Measurements from ENCODE around the gene ELAVL3. TPM values are rescaled to one million over a fixed set of nuclear protein-coding genes. Genes with fewer than 3 reads are reported as not detected.
"Not testable (repeated sequence)": the region's sequence is repeated elsewhere in the genome, so short reads cannot be mapped to it uniquely, and the experiment has no call there.

The ELAVL3 gene
- total and polyA plus RNA-seq, 8 donors = 0.08 to 0.16 (median 0.15) TPM; not detected in 5

GRCh38 chr19:11465600-11465999, 15.2 kb downstream of the ELAVL3 start:
- intact Hi-C loops (cut with DNase I) = no loop called here
- no peak overlapping the region for H3K4me3 ChIP-seq
- no peak for TF ChIP-seq CTCF (IDR thresholded peaks at IDR 0.05)
- DNase-seq (no peak), ATAC-seq (no peak), FAIRE-seq (no peak)
- H3K27me3 ChIP-seq = no peaks in the 10 kb centered on the region
- H3K27ac ChIP-seq = no peak overlapping the region
- no peaks in the 10 kb centered on the region for H3K9me3 ChIP-seq
- 32 to 37% methylated on average over 8 of the region's 8 CpGs for WGBS, 2 donors
- no peaks in the 10 kb centered on the region for H3K36me3 ChIP-seq
- H3K4me1 ChIP-seq = no peaks in the 10 kb centered on the region

GRCh38 chr19:11464333-11465265, 16.2 kb downstream of the ELAVL3 start:
- Histone ChIP-seq H3K36me3 (no peaks in the 10 kb centered on the region), H3K27ac (no peak overlapping the region), H3K4me3 (no peak overlapping the region), H3K4me1 (no peaks in the 10 kb centered on the region), H3K27me3 (no peaks in the 10 kb centered on the region), H3K9me3 (no peaks in the 10 kb centered on the region)
- no peak for ATAC-seq
- TF ChIP-seq CTCF (IDR thresholded peaks at IDR 0.05) = no peak
- no peak for DNase-seq
- FAIRE-seq = no peak
- WGBS, 2 donors = 80 to 83% methylated on average over 11 of the region's 11 CpGs
- intact Hi-C loops (cut with DNase I) = no loop called here

- no peak for TF ChIP-seq CTCF (IDR thresholded peaks at IDR 0.05)
- intact Hi-C loops (cut with DNase I) = no loop called here
- FAIRE-seq = no peak
- H3K4me1 ChIP-seq = no peaks in the 10 kb centered on the region
- H3K9me3 ChIP-seq = no peaks in the 10 kb centered on the region
- no peaks in the 10 kb centered on the region for H3K27me3 ChIP-seq
- DNase-seq = no peak
- 66% methylated on average over 12 of the region's 12 CpGs for WGBS, 2 donors
- H3K36me3 ChIP-seq = no peaks in the 10 kb centered on the region
- no peak overlapping the region for H3K4me3 ChIP-seq
- no peak for ATAC-seq
- H3K27ac ChIP-seq = no peak overlapping the region
Observed at GRCh38 chr19:11463391-11463790, 17.5 kb downstream of the ELAVL3 start.

- no peaks in the 10 kb centered on the region for H3K27me3 ChIP-seq
- no peaks in the 10 kb centered on the region for H3K36me3 ChIP-seq
- H3K4me3 ChIP-seq = no peak overlapping the region
- no peak overlapping the region for H3K27ac ChIP-seq
- no peaks in the 10 kb centered on the region for H3K9me3 ChIP-seq
- no peak for TF ChIP-seq CTCF (IDR thresholded peaks at IDR 0.05)
- DNase-seq = no peak
- no peaks in the 10 kb centered on the region for H3K4me1 ChIP-seq
- intact Hi-C loops (cut with DNase I) = no loop called here
- 42 to 62% methylated on average over 2 of the region's 2 CpGs for WGBS, 2 donors
- ATAC-seq = no peak
- no peak for FAIRE-seq
Observed at GRCh38 chr19:11461453-11461852, 19.4 kb downstream of the ELAVL3 start.

- no peak overlapping the region for H3K27ac ChIP-seq
- H3K27me3 ChIP-seq = no peaks in the 10 kb centered on the region
- intact Hi-C loops (cut with DNase I) = no loop called here
- FAIRE-seq (no peak), DNase-seq (no peak), ATAC-seq (no peak)
- no peaks in the 10 kb centered on the region for H3K9me3 ChIP-seq
- no peaks in the 10 kb centered on the region for H3K36me3 ChIP-seq
- TF ChIP-seq CTCF (IDR thresholded peaks at IDR 0.05) = no peak
- H3K4me3 ChIP-seq = no peak overlapping the region
- no peaks in the 10 kb centered on the region for H3K4me1 ChIP-seq
- 47% methylated on average over 4 of the region's 4 CpGs for WGBS, 2 donors
Observed at GRCh38 chr19:11460207-11460606, 20.6 kb downstream of the ELAVL3 start.

GRCh38 chr19:11458912-11459311, 21.9 kb downstream of the ELAVL3 start:
- ATAC-seq; H3K36me3 ChIP-seq; H3K4me3 ChIP-seq; H3K9me3 ChIP-seq; H3K4me1 ChIP-seq; intact Hi-C loops (cut with DNase I); DNase-seq; H3K27ac ChIP-seq; FAIRE-seq; H3K27me3 ChIP-seq: not testable (repeated sequence)
- WGBS, 2 donors = 67 to 74% methylated on average over 11 of the region's 11 CpGs
